HepG2 (cell line): ENCODE measurements around the gene IPO13. TPM values are rescaled to one million over a fixed set of nuclear protein-coding genes. Genes with fewer than 3 reads are reported as not detected.

ENCODE experiments used
- ATAC-seq: fragments of 200-7000 bp; cut with Tn5 transposase; 3 replicates; pipeline ENCODE4 v1.9.1; 2020; ENCODE audit warnings: mild to moderate bottlenecking, moderate library complexity
- BruUV-seq: library from RNA; stranded (reverse); fragments of 400-500 nt; replicated peaks from 2 replicates; lab custom pipeline; 2021; lab: Mats Ljungman, UMichigan
- CTCF ChIA-PET: fragments of 300-600 bp; formaldehyde crosslinking; extraction: SDS; loops from one replicate; lab custom pipeline; 2021; ENCODE audit warnings: low total read pairs, inconsistent platforms, low intra/inter-chr PET ratio; lab: Yijun Ruan, JAX
- POLR2A ChIA-PET: fragments of 350-600 bp; sonication (Branson Sonifier 250); formaldehyde crosslinking; loops from one replicate; lab custom pipeline; 2020; ENCODE audit warnings: antibody characterized with exemption, inconsistent platforms; lab: Yijun Ruan, JAX
- DNase-seq: peaks from one replicate; pipeline ENCODE4 v3.0.0-alpha.2; 2015; ENCODE audit warnings: low spot score
- FAIRE-seq: peaks from 3 replicates; lab custom pipeline; 2011; peaks lifted over from hg19 to GRCh38; lab: Jason Lieb, UNC
- H2AFZ ChIP-seq: one replicate; pipeline ENCODE4 v1.6.1; 2011; ENCODE audit warnings: low read length, inconsistent platforms
- H3K27ac ChIP-seq: fragments of 300-600 bp; 3 replicates; pipeline ENCODE4 v1.8.0; 2011; ENCODE audit warnings: mixed run types, mild to moderate bottlenecking, mixed read lengths, low read length, inconsistent platforms; ENCODE audit not compliant: insufficient read depth; ENCODE audit errors: extremely low read length
- H3K27me3 ChIP-seq, 2 experiments: fragments of 200-600 bp in 1 of 2; 2 replicates in 1 of 2; 3 replicates in 1 of 2; pipeline versions ENCODE4 v1.6.0 to v1.8.0; 2011; ENCODE audit warnings: low read length in 2 of 2, mild to moderate bottlenecking in 2 of 2, moderate library complexity in 2 of 2, inconsistent platforms in 1 of 2; ENCODE audit not compliant: insufficient read depth in 2 of 2, control insufficient read depth in 1 of 2
- H3K36me3 ChIP-seq, 2 experiments: fragments of 200-600 bp in 1 of 2; replicated peaks in 1 of 2; 2 replicates in 1 of 2; 3 replicates in 1 of 2; pipeline versions ENCODE4 v1.5.1 to v1.8.0; 2011; ENCODE audit warnings: low read length in 2 of 2, inconsistent platforms in 1 of 2; ENCODE audit not compliant: insufficient read depth in 2 of 2, control insufficient read depth in 1 of 2
- H3K4me1 ChIP-seq: 2 replicates; pipeline ENCODE4 v1.5.1; 2012; ENCODE audit warnings: low read length, inconsistent platforms; ENCODE audit not compliant: insufficient read depth
- H3K4me2 ChIP-seq: 2 replicates; pipeline ENCODE4 v1.6.0; 2011; ENCODE audit warnings: low read depth, low read length, inconsistent platforms
- H3K4me3 ChIP-seq, 3 experiments: fragments of 200-600 bp in 1 of 3; sonication (generic), shearing (Covaris generic) in 1 of 3; replicated peaks in 1 of 3; 2 replicates each; pipeline ENCODE4 v1.5.1; 2011 to 2016; ENCODE audit warnings: low read length in 3 of 3, inconsistent platforms in 2 of 3, low read depth in 2 of 3, mild to moderate bottlenecking in 2 of 3, control low read depth in 1 of 3, mixed read lengths in 1 of 3; ENCODE audit not compliant: insufficient read depth in 1 of 3
- H3K79me2 ChIP-seq: one replicate; pipeline ENCODE4 v1.6.1; 2011; ENCODE audit warnings: low read length, inconsistent platforms; ENCODE audit not compliant: insufficient read depth
- H3K9ac ChIP-seq: 2 replicates; pipeline ENCODE4 v1.6.0; 2011; ENCODE audit warnings: mild to moderate bottlenecking, low read depth, low read length, inconsistent platforms; ENCODE audit not compliant: insufficient read depth
- H3K9me3 ChIP-seq: 2 replicates; pipeline ENCODE4 v1.5.1; 2012; ENCODE audit warnings: mild to moderate bottlenecking, low read length
- H4K20me1 ChIP-seq: 2 replicates; pipeline ENCODE4 v1.6.0; 2011; ENCODE audit warnings: inconsistent platforms, mild to moderate bottlenecking, low read length, moderate library complexity; ENCODE audit not compliant: insufficient read depth
- IKZF1 ChIP-seq: fragments of 450-650 bp; IDR thresholded peaks from 2 replicates; pipeline ENCODE4 v1.7.1; 2016
- MBD4 ChIP-seq: IDR thresholded peaks from 2 replicates; pipeline ENCODE4 v1.6.1; 2012; ENCODE audit warnings: low read length, inconsistent platforms, borderline replicate concordance
- PHF5A ChIP-seq: IDR thresholded peaks from one replicate; pipeline ENCODE4 v1.6.1; 2018; ENCODE audit warnings: low read depth, missing genetic modification reagents; ENCODE audit not compliant: unreplicated experiment
- SPEN ChIP-seq: sonication (generic); formaldehyde crosslinking; IDR thresholded peaks from 2 replicates; pipeline ENCODE4 v1.5.1; 2020; ENCODE audit warnings: low read depth, mild to moderate bottlenecking, missing genetic modification reagents
- ZNF10 ChIP-seq: sonication (generic); formaldehyde crosslinking; IDR thresholded peaks from 2 replicates; pipeline ENCODE4 v1.4.0; 2020; ENCODE audit warnings: mild to moderate bottlenecking, low read depth, missing genetic modification reagents, borderline replicate concordance
- ZNF180 ChIP-seq: sonication (generic); formaldehyde crosslinking; IDR thresholded peaks from 2 replicates; pipeline ENCODE4 v1.4.0; 2020; ENCODE audit warnings: low read depth, missing genetic modification reagents, borderline replicate concordance
- ZNF557 ChIP-seq: sonication (generic); formaldehyde crosslinking; IDR thresholded peaks from 2 replicates; pipeline ENCODE4 v1.4.0; 2020; ENCODE audit warnings: missing genetic modification reagents
- WGBS: methylation state at CpG from one replicate; pipeline ENCODE4 v1.1.6; 2017; ENCODE audit warnings: low lambda C conversion rate; 5-methylcytosine and 5-hydroxymethylcytosine counted together
- in situ Hi-C: cut with HindIII; loops from 2 replicates; pipeline ENCODE4 v1.10.0; 2017; ENCODE audit warnings: low pct_unique_long_range_greater_than_20kb; ENCODE audit not compliant: extremely low pct_ligation_motif_present
- intact Hi-C: fragments of 100-400 bp; cut with micrococcal nuclease; formaldehyde crosslinking; loops from one replicate; pipeline ENCODE4 v1.10.0; 2022; ENCODE audit not compliant: unreplicated experiment
- polyA plus RNA-seq, 8 experiments: library from polyadenylated mRNA; depleted of rRNA in 3 of 8; stranded (reverse) in 7 of 8; unstranded in 1 of 8; fragments of >200 nt; fragmentation: Illumina TruSeq in 4 of 8; extraction: Trizol in 4 of 8; gene quantifications; 2 replicates each; pipeline versions ENCODE4 v1.2.1 to v1.2.3, GENCODE V29; 2011 to 2016; ENCODE audit warnings: low read depth in 4 of 8, missing spikeins in 1 of 8, mixed read lengths in 1 of 8; ENCODE audit not compliant: insufficient read depth in 1 of 8
- total RNA-seq, 5 experiments: library from RNA; depleted of rRNA; stranded (reverse); fragments of >200 nt; fragmentation: Illumina TruSeq; extraction: Trizol; gene quantifications; 2 replicates each; pipeline ENCODE4 v1.2.3, GENCODE V29; 2016; ENCODE audit warnings: low read depth in 1 of 5
- TF ChIP-seq, protein P1 (sequence below): sonication (generic); formaldehyde crosslinking; IDR thresholded peaks from 2 replicates; pipeline ENCODE4 v1.4.0; 2020; ENCODE audit warnings: mild to moderate bottlenecking, missing genetic modification reagents

IPO13 gene
- total and polyA plus RNA-seq, 2 of the 13 experiments (the other 11 are each of a cell fraction or from before 2014, with no cell fraction given): 12.9 to 15.6 TPM

DNA sequence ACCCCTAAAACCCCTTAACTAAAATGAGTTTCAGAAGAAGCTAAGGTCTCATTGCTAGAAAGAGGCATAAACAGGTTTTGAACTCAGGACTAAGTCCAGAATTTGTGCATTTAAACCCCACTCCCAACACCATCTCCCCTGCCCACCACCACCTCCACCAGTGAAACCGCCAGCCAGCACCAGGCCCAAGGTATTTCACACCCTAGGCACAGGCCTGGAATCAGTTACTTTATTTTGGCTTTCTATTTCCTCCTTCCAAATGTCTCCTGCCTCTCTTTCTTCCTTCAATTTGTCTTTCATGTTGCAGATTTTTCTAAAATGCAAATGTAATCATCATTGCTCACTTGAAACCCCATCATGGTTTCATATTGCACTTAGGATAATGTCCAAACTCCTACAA is 1.9 kb upstream of the IPO13 start:
- in situ Hi-C loops (no loop called here), intact Hi-C loops (loop anchor here (5.0 kb wide), 1 partner anchor 238 kb away; the partner anchor contains the start of gene ST3GAL3)
- ChIA-PET CTCF (no interaction called here), POLR2A (interaction anchor here (3.8 kb wide), 1 partner anchor 30 kb away, joined by 15 read pairs; the partner anchor contains the start of gene ATP6V0B)
- FAIRE-seq (no peak), ATAC-seq (no peak), DNase-seq (no peak)
- 100% methylated on average over 1 of the region's 1 CpG for WGBS
- TF ChIP-seq MBD4: no peak
- TF ChIP-seq IKZF1: no peak
- no peak for TF ChIP-seq PHF5A (CRISPR knock-in tag)
- TF ChIP-seq, protein P1, sequence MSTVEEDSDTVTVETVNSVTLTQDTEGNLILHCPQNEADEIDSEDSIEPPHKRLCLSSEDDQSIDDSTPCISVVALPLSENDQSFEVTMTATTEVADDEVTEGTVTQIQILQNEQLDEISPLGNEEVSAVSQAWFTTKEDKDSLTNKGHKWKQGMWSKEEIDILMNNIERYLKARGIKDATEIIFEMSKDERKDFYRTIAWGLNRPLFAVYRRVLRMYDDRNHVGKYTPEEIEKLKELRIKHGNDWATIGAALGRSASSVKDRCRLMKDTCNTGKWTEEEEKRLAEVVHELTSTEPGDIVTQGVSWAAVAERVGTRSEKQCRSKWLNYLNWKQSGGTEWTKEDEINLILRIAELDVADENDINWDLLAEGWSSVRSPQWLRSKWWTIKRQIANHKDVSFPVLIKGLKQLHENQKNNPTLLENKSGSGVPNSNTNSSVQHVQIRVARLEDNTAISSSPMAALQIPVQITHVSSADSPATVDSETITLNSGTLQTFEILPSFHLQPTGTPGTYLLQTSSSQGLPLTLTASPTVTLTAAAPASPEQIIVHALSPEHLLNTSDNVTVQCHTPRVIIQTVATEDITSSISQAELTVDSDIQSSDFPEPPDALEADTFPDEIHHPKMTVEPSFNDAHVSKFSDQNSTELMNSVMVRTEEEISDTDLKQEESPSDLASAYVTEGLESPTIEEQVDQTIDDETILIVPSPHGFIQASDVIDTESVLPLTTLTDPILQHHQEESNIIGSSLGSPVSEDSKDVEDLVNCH: no peak
- TF ChIP-seq ZNF557: no peak
- TF ChIP-seq ZNF180 (CRISPR knock-in tag): no peak
- TF ChIP-seq ZNF10 (CRISPR knock-in tag): no peak
- TF ChIP-seq SPEN (CRISPR knock-in tag): no peak
- H3K4me3 ChIP-seq: no peak overlapping the region
- peaks cover 27% of the 10 kb centered on the region for H3K4me1 ChIP-seq
- no peaks in the 10 kb centered on the region for H4K20me1 ChIP-seq
- H3K9ac ChIP-seq: no peak overlapping the region
- no peak overlapping the region; the same call in 1 of the 2 replicates for H3K4me2 ChIP-seq
- no peaks in the 10 kb centered on the region for H3K36me3 ChIP-seq
- no peaks in the 10 kb centered on the region for H3K9me3 ChIP-seq
- no peak overlapping the region for H3K27ac ChIP-seq
- peaks cover 11% of the 10 kb centered on the region for H3K79me2 ChIP-seq
- no peak overlapping the region for H2AFZ ChIP-seq
- no peaks in the 10 kb centered on the region; a peak in 1 of 5 replicates for H3K27me3 ChIP-seq
- no TSS peak for BruUV-seq
